ENCODE results near the gene ARHGAP40.

GRCh38 chr20:38599410-38599882, 2.2 kb upstream of the ARHGAP40 start:
- no peak for TF ChIP-seq EZH2 (IDR thresholded peaks at IDR 0.05; ENCODE audit: insufficient read depth, poor library complexity, severe bottlenecking)
- TF ChIP-seq EZH2phosphoT487 (IDR thresholded peaks at IDR 0.05; ENCODE audit: insufficient read depth, low read depth), result no peak

All from GM23248 (cell line).